ENCODE results near the gene GRM3.

DNA sequence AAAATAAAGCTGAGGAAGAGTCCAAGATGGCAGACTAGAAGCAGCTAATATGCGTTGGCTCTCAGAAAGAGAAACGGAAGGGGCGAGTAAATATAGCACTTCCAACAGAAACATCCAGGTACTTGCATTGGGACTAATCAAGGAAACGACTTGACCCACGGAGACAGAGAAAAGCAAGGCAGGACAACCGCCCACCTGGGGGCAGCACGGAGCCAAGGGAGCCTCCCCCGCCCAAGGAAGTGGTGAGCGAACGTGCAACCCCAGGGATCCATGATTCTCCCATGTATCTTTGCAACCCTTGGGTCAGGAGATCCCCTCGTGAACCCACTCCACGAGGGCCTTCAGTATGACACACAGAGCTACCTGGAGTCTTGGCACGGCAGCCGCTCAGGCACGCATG lies 45.4 kb upstream of the GRM3 start:
- TF ChIP-seq YY1 (IDR thresholded peaks at IDR 0.05; ENCODE audit: insufficient read depth, insufficient read length) (no peak), SUZ12 (IDR thresholded peaks at IDR 0.05; ENCODE audit: extremely low read depth, insufficient read depth, insufficient read length) (no peak)

Measured in NT2/D1 (cell line).